Measurements from ENCODE around the gene SMYD2.

SMYD2 gene

GRCh38 chr1:214281021-214281719 is at the start of gene SMYD2:
Gene SMYD2 (plus strand): TSS chr1:214281159. CDS start chr1:214281255, 96 bp downstream.
- DNase-seq (ENCODE audit: low read depth, low spot score), result peak; percentile 26

GRCh38 chr1:214233856-214234634 is 46.9 kb upstream of the SMYD2 start:
- DNase-seq (ENCODE audit: low read depth, low spot score), result no peak

GRCh38 chr1:214234635-214235025 is 46.3 kb upstream of the SMYD2 start:
- no peak for DNase-seq (ENCODE audit: low read depth, low spot score)

- no peak for DNase-seq (ENCODE audit: low read depth, low spot score)
These were observed 44.5 kb upstream of the SMYD2 start for GRCh38 chr1:214236477-214236876.

- no peak for DNase-seq (ENCODE audit: low read depth, low spot score)
These were observed 39.9 kb upstream of the SMYD2 start for GRCh38 chr1:214241060-214241459.

- no peak for DNase-seq (ENCODE audit: low read depth, low spot score)
These were observed 36.7 kb upstream of the SMYD2 start for GRCh38 chr1:214244252-214244651.

GRCh38 chr1:214244841-214245240 is 36.1 kb upstream of the SMYD2 start:
- DNase-seq (ENCODE audit: low read depth, low spot score), result no peak

GRCh38 chr1:214247501-214248041 is 33.4 kb upstream of the SMYD2 start:
- DNase-seq (ENCODE audit: low read depth, low spot score), result no peak

- no peak for DNase-seq (ENCODE audit: low read depth, low spot score)
These were observed 32.5 kb upstream of the SMYD2 start for GRCh38 chr1:214248311-214249085.

GRCh38 chr1:214249651-214250050 is 31.3 kb upstream of the SMYD2 start:
- DNase-seq (ENCODE audit: low read depth, low spot score), result no peak

- no peak for DNase-seq (ENCODE audit: low read depth, low spot score)
These were observed 29.6 kb upstream of the SMYD2 start for GRCh38 chr1:214251354-214251753.

- DNase-seq (ENCODE audit: low read depth, low spot score), result no peak
These were observed 25.4 kb upstream of the SMYD2 start for GRCh38 chr1:214255509-214255908.

- no peak for DNase-seq (ENCODE audit: low read depth, low spot score)
These were observed 21.5 kb upstream of the SMYD2 start for GRCh38 chr1:214259353-214259977.

- DNase-seq (ENCODE audit: low read depth, low spot score), result no peak
These were observed 20.3 kb upstream of the SMYD2 start for GRCh38 chr1:214260561-214261205.

GRCh38 chr1:214261206-214262123 is 19.5 kb upstream of the SMYD2 start:
- DNase-seq (ENCODE audit: low read depth, low spot score), result peak; percentile 49

GRCh38 chr1:214264196-214264595 is 16.8 kb upstream of the SMYD2 start:
- no peak for DNase-seq (ENCODE audit: low read depth, low spot score)

GRCh38 chr1:214264976-214265375 is 16.0 kb upstream of the SMYD2 start:
- no peak for DNase-seq (ENCODE audit: low read depth, low spot score)

GRCh38 chr1:214270097-214270650 is 10.8 kb upstream of the SMYD2 start:
- DNase-seq (ENCODE audit: low read depth, low spot score), result no peak

- DNase-seq (ENCODE audit: low read depth, low spot score), result no peak
These were observed 9.6 kb upstream of the SMYD2 start for GRCh38 chr1:214271174-214271858.
